RPMI7951 (cell line): ENCODE measurements around the gene GLYATL2. TPM values are rescaled to one million over a fixed set of nuclear protein-coding genes. Genes with fewer than 3 reads are reported as not detected.

Source experiments
- DNase-seq: peaks from one replicate; pipeline ENCODE4 v3.0.0-alpha.2; 2012; ENCODE audit warnings: low read depth
- total RNA-seq: library from RNA; depleted of rRNA; stranded (reverse); fragments of >200 nt; shearing (Covaris generic); gene quantifications from 2 replicates; pipeline ENCODE4 v1.2.3, GENCODE V29; 2014; rRNA removed

The GLYATL2 gene
- total RNA-seq, 1 experiment from 2014 or later, result 2.3 TPM

DNA sequence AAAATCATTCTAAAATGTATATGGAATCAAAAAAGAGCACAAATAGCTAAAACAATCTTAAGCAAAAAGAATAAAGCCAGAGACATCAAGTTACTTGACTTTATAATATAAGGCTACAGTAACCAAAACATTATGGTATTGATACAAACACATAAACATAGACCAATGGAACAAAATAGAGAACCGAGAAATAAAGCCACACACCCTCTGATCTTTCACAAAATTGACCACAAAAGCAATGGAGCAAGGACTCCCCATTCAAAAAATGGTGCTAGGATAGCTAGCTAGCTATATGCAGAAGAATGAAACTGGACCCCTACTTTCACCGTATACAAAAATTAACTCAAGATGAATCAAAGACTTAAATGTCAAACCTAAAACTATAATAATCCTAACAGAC is 43.2 kb downstream of the GLYATL2 start:
- no peak for DNase-seq

DNA sequence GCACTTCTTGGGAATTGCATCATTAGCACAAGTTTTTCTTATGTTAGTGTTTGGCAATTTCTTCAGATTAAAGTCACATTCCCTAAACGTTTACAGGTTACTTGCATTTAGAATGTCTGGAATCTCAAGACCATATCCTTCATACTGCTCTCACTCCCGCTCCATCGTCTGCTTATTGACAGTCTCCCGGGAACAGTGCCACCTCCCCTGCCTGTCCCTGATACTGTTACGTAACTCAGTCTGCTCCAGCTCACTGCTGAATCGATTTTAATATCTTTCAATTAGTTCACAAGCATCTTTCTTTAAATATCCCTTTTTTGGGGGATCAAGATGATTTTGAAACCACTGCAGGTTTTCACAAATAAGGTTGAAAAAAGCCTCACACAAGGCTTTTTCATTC is 48.2 kb downstream of the GLYATL2 start:
- no peak for DNase-seq

DNA sequence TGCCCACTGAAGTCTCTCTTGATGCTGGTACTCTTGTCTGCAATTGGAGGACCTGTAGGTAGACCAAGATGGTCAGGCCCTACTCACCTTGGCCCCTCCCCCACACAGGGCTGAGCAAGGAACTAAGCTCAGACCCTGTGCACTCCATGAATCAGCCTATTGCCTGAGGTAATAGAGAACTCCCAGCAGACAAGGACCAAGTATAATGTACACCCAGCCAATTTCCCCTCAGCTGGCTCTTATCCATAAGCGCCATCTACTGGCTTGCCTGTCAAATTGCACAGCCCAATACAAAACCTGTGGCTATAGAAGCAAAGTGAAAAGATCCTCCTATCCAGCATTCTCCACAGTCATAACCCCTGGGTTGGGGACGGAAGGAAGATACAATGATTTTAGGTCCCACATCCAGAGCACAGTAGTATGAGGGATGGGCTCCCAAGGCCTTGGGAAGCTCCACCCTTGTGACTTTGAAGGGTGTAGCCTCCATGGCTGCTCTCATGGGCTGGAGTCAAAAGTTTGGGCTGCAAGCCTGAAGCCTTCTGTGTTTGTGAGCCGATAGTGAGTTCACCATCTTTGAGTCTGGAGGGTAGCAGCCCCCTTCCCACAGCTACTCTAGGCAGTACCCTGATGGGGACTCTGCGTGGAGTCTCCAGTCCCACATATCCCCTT is 56.0 kb downstream of the GLYATL2 start:
- DNase-seq, result peak; percentile 80

DNA sequence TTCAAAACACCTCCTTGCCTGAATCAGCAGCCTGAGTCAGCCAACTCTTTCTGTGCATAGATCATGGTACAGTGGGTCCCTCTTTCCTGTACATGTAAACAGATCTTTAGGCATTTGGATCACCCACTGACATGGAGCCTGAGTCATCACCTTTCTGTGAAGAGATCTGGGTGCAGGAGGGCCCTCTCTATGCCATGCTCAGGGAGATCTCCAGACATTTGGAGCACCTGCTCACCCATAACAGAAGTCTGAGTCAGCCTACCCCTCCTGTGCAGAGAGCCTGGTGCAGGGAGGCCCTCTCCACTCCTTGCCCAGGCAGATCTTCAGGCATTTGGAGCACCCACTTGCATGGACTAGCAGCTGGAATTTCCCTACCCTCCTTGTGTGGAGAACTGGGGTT is 56.6 kb downstream of the GLYATL2 start:
- DNase-seq, result peak; percentile 67

DNA sequence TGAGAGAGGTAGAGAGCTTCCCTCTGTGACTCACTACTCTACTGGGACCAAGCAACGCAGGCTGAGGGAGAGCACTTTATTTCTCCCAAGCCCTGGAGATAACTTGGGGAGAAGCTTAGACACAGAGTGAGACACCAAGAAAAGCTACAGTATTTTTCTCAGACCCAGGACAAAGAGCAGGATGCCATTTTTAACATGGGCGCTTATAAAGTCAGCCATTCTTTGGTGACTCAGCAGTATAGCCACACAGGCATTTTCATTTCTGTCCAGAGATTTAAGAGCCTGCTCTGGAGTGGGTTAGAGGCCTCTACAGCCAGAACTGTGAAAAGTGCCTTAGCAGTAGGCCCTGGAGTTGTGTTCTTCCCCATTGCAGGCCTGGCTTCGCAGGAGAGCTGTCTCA is 57.8 kb downstream of the GLYATL2 start:
- DNase-seq, result peak; percentile 13

DNA sequence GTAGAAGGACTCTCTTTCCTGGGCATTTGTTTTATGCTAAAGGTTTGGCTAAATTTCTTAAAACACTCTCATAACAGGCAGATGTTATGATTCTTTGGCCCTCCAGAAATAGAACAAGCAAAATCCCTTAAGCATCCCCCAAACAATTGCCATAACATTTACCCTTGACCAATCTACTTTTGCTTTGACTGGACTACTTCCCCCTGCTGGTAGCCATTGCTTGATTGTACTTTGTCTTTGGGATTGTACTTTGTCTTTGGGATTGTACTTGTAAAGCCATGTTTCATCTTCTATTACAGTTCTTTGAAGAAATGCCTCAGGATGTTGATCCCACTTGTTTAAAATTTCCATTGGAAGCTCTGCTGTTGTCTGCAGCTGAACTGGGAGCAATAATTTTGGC is 59.5 kb downstream of the GLYATL2 start:
- peak; percentile 15 for DNase-seq

Other genes with a start within 250 kb of the GLYATL2 start
- gene CNTF, start 222.0 kb downstream of the GLYATL2 start, total RNA-seq, result 1.8 and 3.0 TPM in 2 replicates
- 0.60 TPM in 1 of 2 replicates, not detected in the other for gene GLYAT, start 112.8 kb downstream of the GLYATL2 start, total RNA-seq
- gene GLYATL1, start 94.8 kb upstream of the GLYATL2 start, total RNA-seq, result 1.1 and 1.3 TPM in 2 replicates
- not detected in 2 replicates for gene GLYATL1B, start 241.6 kb upstream of the GLYATL2 start, total RNA-seq